IMR-90 (cell line): Measurements from ENCODE around the gene RBBP8NL. TPM values are rescaled to one million over a fixed set of nuclear protein-coding genes. Genes with fewer than 3 reads are reported as not detected.

Source experiments
- ATAC-seq: fragments of 200-7000 bp; cut with Tn5 transposase; 2 replicates; pipeline ENCODE4 v1.9.1; 2020; ENCODE audit warnings: low read depth, mild to moderate bottlenecking, moderate library complexity
- BruUV-seq: library from RNA; stranded (reverse); fragments of 400-500 nt; replicated peaks from 2 replicates; lab custom pipeline; 2021; lab: Mats Ljungman, UMichigan
- CTCF ChIA-PET: fragments of 300-600 bp; formaldehyde crosslinking; extraction: SDS; loops from one replicate; lab custom pipeline; 2021; ENCODE audit warnings: antibody characterized with exemption; lab: Yijun Ruan, JAX
- POLR2A ChIA-PET: fragments of 300-600 bp; sonication (Branson Sonifier 250); formaldehyde crosslinking; loops from one replicate; lab custom pipeline; 2022; ENCODE audit warnings: antibody characterized with exemption; ENCODE audit not compliant: unreplicated experiment; lab: Charles Lee
- DNase-seq: peaks from one replicate; pipeline ENCODE4 v3.0.0; 2013
- H2AFZ ChIP-seq: replicated peaks from 2 replicates; pipeline ENCODE3; 2013; ENCODE audit warnings: low read length, mild to moderate bottlenecking; ENCODE audit not compliant: poor library complexity
- H2AK5ac ChIP-seq: 2 replicates; pipeline ENCODE4 v1.6.1; 2013; ENCODE audit warnings: low read depth, low read length, inconsistent platforms
- H2AK9ac ChIP-seq: replicated peaks from 2 replicates; pipeline ENCODE3; 2013; ENCODE audit warnings: mild to moderate bottlenecking, low read depth, low read length, moderate library complexity; ENCODE audit not compliant: poor library complexity
- H2BK120ac ChIP-seq: 2 replicates; pipeline ENCODE4 v1.6.1; 2013; ENCODE audit warnings: low read depth, low read length, inconsistent platforms
- H2BK15ac ChIP-seq: 3 replicates; pipeline ENCODE4 v1.6.1; 2013; ENCODE audit warnings: low read depth, low read length, inconsistent platforms
- H2BK20ac ChIP-seq: 2 replicates; pipeline ENCODE4 v1.6.1; 2013; ENCODE audit warnings: low read depth, mild to moderate bottlenecking, inconsistent platforms, low read length, moderate library complexity
- H2BK5ac ChIP-seq: 2 replicates; pipeline ENCODE4 v1.6.1; 2013; ENCODE audit warnings: mild to moderate bottlenecking, low read depth, low read length, inconsistent platforms; ENCODE audit not compliant: poor library complexity, severe bottlenecking
- H3K14ac ChIP-seq: replicated peaks from 2 replicates; pipeline ENCODE4 v1.6.1; 2013; ENCODE audit warnings: low read depth, low read length, inconsistent platforms
- H3K18ac ChIP-seq: 2 replicates; pipeline ENCODE4 v1.6.1; 2013; ENCODE audit warnings: low read depth, low read length, control low read depth
- H3K23ac ChIP-seq: 2 replicates; pipeline ENCODE4 v1.6.1; 2013; ENCODE audit warnings: low read depth, low read length, inconsistent platforms
- H3K27ac ChIP-seq: 2 replicates; pipeline ENCODE4 v1.5.1; 2013; ENCODE audit warnings: mild to moderate bottlenecking, control low read depth, low read length; ENCODE audit not compliant: insufficient read depth
- H3K27me3 ChIP-seq: 2 replicates; pipeline ENCODE4 v1.6.1; 2013; ENCODE audit warnings: low read length; ENCODE audit not compliant: control insufficient read depth, insufficient read depth
- H3K36me3 ChIP-seq: 2 replicates; pipeline ENCODE4 v1.6.1; 2013; ENCODE audit warnings: low read length, mixed read lengths; ENCODE audit not compliant: control insufficient read depth, insufficient read depth
- H3K4ac ChIP-seq: 2 replicates; pipeline ENCODE4 v1.6.1; 2013; ENCODE audit warnings: low read depth, low read length, inconsistent platforms
- H3K4me1 ChIP-seq: 2 replicates; pipeline ENCODE4 v1.6.1; 2013; ENCODE audit warnings: low read length, mixed read lengths; ENCODE audit not compliant: control insufficient read depth, insufficient read depth
- H3K4me2 ChIP-seq: 2 replicates; pipeline ENCODE4 v1.6.1; 2013; ENCODE audit warnings: low read depth, mild to moderate bottlenecking, control low read depth, low read length, moderate library complexity
- H3K4me3 ChIP-seq: 2 replicates; pipeline ENCODE4 v1.5.1; 2013; ENCODE audit warnings: low read depth, mild to moderate bottlenecking, control low read depth, low read length, moderate library complexity; ENCODE audit not compliant: insufficient read depth
- H3K56ac ChIP-seq: 2 replicates; pipeline ENCODE4 v1.6.1; 2013; ENCODE audit warnings: low read length, inconsistent platforms; ENCODE audit not compliant: insufficient read depth; ENCODE audit errors: extremely low read depth
- H3K79me1 ChIP-seq, 2 experiments: 2 replicates each; pipeline ENCODE4 v1.6.1; 2013; ENCODE audit warnings: low read length in 2 of 2, inconsistent platforms in 1 of 2, low read depth in 1 of 2
- H3K9ac ChIP-seq: 2 replicates; pipeline ENCODE4 v1.6.1; 2013; ENCODE audit warnings: low read depth, low read length, control low read depth
- H3K9me1 ChIP-seq: 2 replicates; pipeline ENCODE4 v1.6.1; 2013; ENCODE audit warnings: low read length, inconsistent platforms; ENCODE audit not compliant: insufficient read depth
- H3K9me3 ChIP-seq: 2 replicates; pipeline ENCODE4 v1.6.1; 2013; ENCODE audit warnings: low read length; ENCODE audit not compliant: control insufficient read depth, insufficient read depth
- H4K20me1 ChIP-seq: 2 replicates; pipeline ENCODE4 v1.6.1; 2013; ENCODE audit warnings: low read length, inconsistent platforms; ENCODE audit not compliant: insufficient read depth
- H4K5ac ChIP-seq: 2 replicates; pipeline ENCODE4 v1.6.1; 2013; ENCODE audit warnings: mild to moderate bottlenecking, low read depth, low read length, control low read depth
- H4K8ac ChIP-seq, 2 experiments: 2 replicates each; pipeline ENCODE4 v1.6.1; 2013; ENCODE audit warnings: low read depth in 2 of 2, low read length in 2 of 2, control low read depth in 1 of 2, inconsistent platforms in 1 of 2
- H4K91ac ChIP-seq: 2 replicates; pipeline ENCODE4 v1.6.1; 2013; ENCODE audit warnings: low read depth, low read length, inconsistent platforms; ENCODE audit not compliant: insufficient read depth
- ELK1 ChIP-seq: fragments of 150-350 bp; IDR thresholded peaks from 2 replicates; pipeline ENCODE4 v1.6.1; 2016; ENCODE audit warnings: low read depth, mild to moderate bottlenecking, low read length, moderate library complexity, borderline replicate concordance
- POLR2A ChIP-seq: IDR thresholded peaks from 2 replicates; pipeline ENCODE4 v1.6.1; 2012; ENCODE audit warnings: mild to moderate bottlenecking, low read depth, low read length
- RAD21 ChIP-seq: IDR thresholded peaks from 2 replicates; pipeline ENCODE4 v1.6.1; 2012; ENCODE audit warnings: low read length, improper control_type of control experiment
- RCOR1 ChIP-seq: IDR thresholded peaks from 2 replicates; pipeline ENCODE4 v1.6.1; 2012; ENCODE audit warnings: mild to moderate bottlenecking, low read length, improper control_type of control experiment; ENCODE audit not compliant: insufficient replicate concordance
- SMC3 ChIP-seq: fragments of 150-350 bp; IDR thresholded peaks from 2 replicates; pipeline ENCODE4 v1.6.1; 2016; ENCODE audit warnings: low read depth, mild to moderate bottlenecking, antibody characterized with exemption, low read length, moderate library complexity
- WGBS, 2 experiments: methylation state at CpG; one replicate each; pipeline versions ENCODE4 v1.1.5 to v1.1.7; 2013; ENCODE audit warnings: missing lambda C conversion rate in 2 of 2; ENCODE audit not compliant: insufficient read length in 1 of 2; ENCODE audit errors: extremely low coverage in 2 of 2; 5-methylcytosine and 5-hydroxymethylcytosine counted together
- dilution Hi-C: fragments of 300-500 bp; cut with HindIII; formaldehyde crosslinking; loops from one replicate; pipeline ENCODE4 v1.14.3; 2018; ENCODE audit warnings: low sequenced_read_pairs; ENCODE audit not compliant: unreplicated experiment
- in situ Hi-C: fragments of 300-500 bp; cut with MboI; formaldehyde crosslinking; loops from 3 replicates; pipeline ENCODE4 v1.14.3; 2019; ENCODE audit warnings: low sequenced_read_pairs, inconsistent platforms, mixed read lengths
- intact Hi-C: fragments of 100-400 bp; cut with micrococcal nuclease; formaldehyde crosslinking; loops from 2 replicates; pipeline ENCODE4 v1.10.0; 2022
- polyA plus RNA-seq, 3 experiments: library from polyadenylated mRNA; depleted of rRNA; stranded (reverse); fragments of >200 nt; gene quantifications; 2 replicates each; pipeline ENCODE4 v1.2.3, GENCODE V29; 2012; ENCODE audit warnings: low replicate concordance in 1 of 3
- total RNA-seq: library from RNA; depleted of rRNA; stranded (reverse); fragments of >200 nt; gene quantifications from 2 replicates; pipeline ENCODE4 v1.2.3, GENCODE V29; 2012

The RBBP8NL gene
- total and polyA plus RNA-seq, 2 of the 4 experiments (the other 2 are of a cell fraction) = not detected

- TF ChIP-seq POLR2A (no peak), SMC3 (no peak), RAD21 (no peak), ELK1 (no peak), RCOR1 (no peak)
- 87% methylated on average over 11 of the region's 13 CpGs; no CpG with 5 or more reads in 1 of the 2 experiments for WGBS, 2 experiments
- Histone ChIP-seq H3K9ac (no peak overlapping the region), H3K9me1 (no peaks in the 10 kb centered on the region), H2AK9ac (peak overlapping the region; percentile 37), H4K8ac (no peak overlapping the region), H3K36me3 (peaks cover 1% of the 10 kb centered on the region; the same call in 1 of the 2 replicates), H3K14ac (no peak overlapping the region), H3K9me3 (no peaks in the 10 kb centered on the region), H2BK120ac (no peak overlapping the region), H3K4me2 (no peak overlapping the region), H3K18ac (no peak overlapping the region), H2AK5ac (no peak overlapping the region), H3K4me1 (peaks cover 6% of the 10 kb centered on the region; the same call in 1 of the 2 replicates), H4K20me1 (peaks cover 8% of the 10 kb centered on the region; the same call in 1 of the 2 replicates), H3K56ac (no peak overlapping the region), H3K27ac (no peak overlapping the region), H3K4ac (no peak overlapping the region), H2AFZ (no peak overlapping the region), H3K23ac (no peak overlapping the region), H2BK20ac (no peak overlapping the region), H4K5ac (no peak overlapping the region), H2BK15ac (no peak overlapping the region), H3K79me1 (peaks cover 10 to 17% of the 10 kb centered on the region in 2 experiments; a peak in 2 of 4 replicates), H4K91ac (no peak overlapping the region), H3K4me3 (no peak overlapping the region), H2BK5ac (no peak overlapping the region), H3K27me3 (peaks cover under 1% of the 10 kb centered on the region; the same call in 1 of the 2 replicates)
- in situ Hi-C loops (no loop called here), dilution Hi-C loops (no loop called here), intact Hi-C loops (no loop called here)
- ChIA-PET CTCF (no interaction called here), POLR2A (no interaction called here)
- ATAC-seq (no peak), DNase-seq (no peak)
- no TSS peak for BruUV-seq
Observed at GRCh38 chr20:62403331-62403730, 24.0 kb downstream of the RBBP8NL start.
